ENCODE results near the gene GMDS. TPM values are rescaled to one million over a fixed set of nuclear protein-coding genes. Genes with fewer than 3 reads are reported as not detected.

Gene GMDS
- total and polyA plus RNA-seq, 2 of the 8 experiments (the other 6 are each of a cell fraction or from before 2014, with no cell fraction given) = 16.8 to 50.0 TPM

GRCh38 chr6:1760876-1761275, 484.5 kb downstream of the GMDS start:
- Histone ChIP-seq H2BK12ac (ENCODE audit: low read depth, low read length) (no peak overlapping the region), H3K23me2 (ENCODE audit: low read depth, low read length) (no peaks in the 10 kb centered on the region), H3K4ac (replicated peaks; ENCODE audit: insufficient read length, low read depth, low read length) (no peak overlapping the region), H4K8ac (ENCODE audit: extremely low read depth, insufficient read depth, low read length) (no peak overlapping the region), H3K4me2 (ENCODE audit: insufficient read depth in 1 of 2, low read depth in 2 of 2, low read length in 2 of 2) (no peak overlapping the region), H3K23ac (ENCODE audit: insufficient read length) (no peak overlapping the region), H3K27me3 (replicated peaks in 1 of 4; ENCODE audit: control insufficient read depth in 3 of 4, extremely low read depth in 1 of 4, insufficient read depth in 3 of 4, low read length in 3 of 4) (no peaks in the 10 kb centered on the region), H2BK20ac (ENCODE audit: low read length) (no peak overlapping the region), H3K36me3 (ENCODE audit: control insufficient read depth in 2 of 4, insufficient read depth in 4 of 4, low read length in 3 of 4) (no peaks in the 10 kb centered on the region), H4K5ac (ENCODE audit: insufficient read length, low read depth, low read length) (no peak overlapping the region), H2BK120ac (replicated peaks; ENCODE audit: low read depth, low read length) (no peak overlapping the region), H3K9me3 (ENCODE audit: insufficient read depth in 2 of 2, low read depth in 1 of 2, low read length in 1 of 2) (no peaks in the 10 kb centered on the region), H2AFZ (ENCODE audit: low read length) (no peak overlapping the region), H2AK5ac (ENCODE audit: low read depth, low read length) (no peak overlapping the region), H3K79me2 (ENCODE audit: control insufficient read depth in 1 of 2, insufficient read depth in 2 of 2, low read length in 2 of 2) (no peaks in the 10 kb centered on the region), H2BK15ac (ENCODE audit: low read length) (no peak overlapping the region), H3K9ac (replicated peaks in 1 of 4; ENCODE audit: extremely low read depth in 1 of 4, low read depth in 3 of 4, low read length in 3 of 4) (no peak overlapping the region), H3K4me3 (ENCODE audit: extremely low read depth in 1 of 4, insufficient read depth in 2 of 4, low read depth in 3 of 4, low read length in 4 of 4) (no peak overlapping the region), H3K56ac (replicated peaks; ENCODE audit: insufficient read length, low read depth, low read length) (no peak overlapping the region), H3K4me1 (replicated peaks in 1 of 4; ENCODE audit: control insufficient read depth in 3 of 4, insufficient read depth in 4 of 4, low read length in 3 of 4) (no peaks in the 10 kb centered on the region), H3K27ac (ENCODE audit: low read depth, low read length) (no peak overlapping the region), H4K20me1 (replicated peaks in 1 of 2; ENCODE audit: control insufficient read depth in 1 of 2, insufficient read depth in 2 of 2, low read length in 2 of 2) (no peaks in the 10 kb centered on the region), H3K79me1 (ENCODE audit: low read depth, low read length) (no peaks in the 10 kb centered on the region), H3K14ac (ENCODE audit: insufficient read length) (no peak overlapping the region), H3K18ac (ENCODE audit: extremely low read depth, low read length) (no peak overlapping the region), H4K91ac (replicated peaks; ENCODE audit: insufficient read length, low read length) (no peak overlapping the region), H2BK5ac (ENCODE audit: low read depth, low read length) (no peak overlapping the region)
- no peak for DNase-seq (ENCODE audit: low read depth in 1 of 2, low spot score in 2 of 2)
- 94% methylated on average over 2 of the region's 2 CpGs; no CpG with 5 or more reads in 1 of the 2 experiments for WGBS, 2 experiments (ENCODE audit: extremely low coverage in 1 of 2, insufficient coverage in 1 of 2, insufficient read length in 1 of 2, insufficient replicate concordance in 2 of 2, low coverage in 1 of 2, low lambda C conversion rate in 2 of 2, missing lambda C conversion rate in 1 of 2)
- TF ChIP-seq JUND (IDR thresholded peaks at IDR 0.05; ENCODE audit: low read length) (no peak), KDM4A (IDR thresholded peaks at IDR 0.05; ENCODE audit: low read depth, low read length, severe bottlenecking) (no peak), TCF12 (IDR thresholded peaks at IDR 0.05; ENCODE audit: low read depth, low read length) (no peak)
- ChIA-PET POLR2A (ENCODE audit: partially characterized antibody) (no interaction called here), CTCF (ENCODE audit: partially characterized antibody) (no interaction called here)
- FAIRE-seq = no peak
